WTC11 (cell line): ENCODE measurements around the gene SLC15A2. TPM values are rescaled to one million over a fixed set of nuclear protein-coding genes. Genes with fewer than 3 reads are reported as not detected.

ENCODE experiments used
- ATAC-seq: fragments of 200-7000 bp; cut with Tn5 transposase; 2 replicates; pipeline ENCODE4 v1.10.0; 2021; ENCODE audit warnings: mild to moderate bottlenecking, moderate library complexity
- CTCF ChIA-PET: fragments of 300-600 bp; sonication (Branson Sonifier 250); formaldehyde crosslinking; loops from one replicate; lab custom pipeline; 2021; ENCODE audit warnings: antibody characterized with exemption; lab: Charles Lee
- POLR2A ChIA-PET: fragments of 350-600 bp; sonication (Branson Sonifier 250); formaldehyde crosslinking; loops from one replicate; lab custom pipeline; 2021; ENCODE audit warnings: antibody characterized with exemption; lab: Charles Lee
- DNase-seq: peaks from one replicate; pipeline ENCODE4 v3.0.0; 2021; ENCODE audit warnings: low spot score
- H3K27ac Mint-ChIP-seq: 2 replicates; pipeline ENCODE4 v1.8.0; 2021; ENCODE audit warnings: mixed read lengths
- H3K27me3 Mint-ChIP-seq: 2 replicates; pipeline ENCODE4 v1.8.0; 2021; ENCODE audit warnings: low read depth, mild to moderate bottlenecking, moderate library complexity, mixed read lengths
- H3K36me3 Mint-ChIP-seq: 2 replicates; pipeline ENCODE4 v1.8.0; 2021; ENCODE audit warnings: mixed read lengths
- H3K4me1 Mint-ChIP-seq: 2 replicates; pipeline ENCODE4 v1.8.0; 2022; ENCODE audit warnings: mixed read lengths
- H3K4me3 Mint-ChIP-seq: 2 replicates; pipeline ENCODE4 v1.8.0; 2021; ENCODE audit warnings: mild to moderate bottlenecking, moderate library complexity, mixed read lengths
- H3K9me3 Mint-ChIP-seq: 2 replicates; pipeline ENCODE4 v1.8.0; 2021; ENCODE audit warnings: mixed read lengths
- AR ChIP-seq: fragments of 250-450 bp; sonication (Bioruptor Pico); IDR thresholded peaks from 2 replicates; pipeline ENCODE4 v1.9.0; 2021; ENCODE audit warnings: mild to moderate bottlenecking
- ESRRA ChIP-seq: sonication (generic); formaldehyde crosslinking; IDR thresholded peaks from 2 replicates; pipeline ENCODE4 v1.8.1; 2022; ENCODE audit warnings: mild to moderate bottlenecking, missing genetic modification reagents, borderline replicate concordance
- FOXJ3 ChIP-seq: sonication (generic); formaldehyde crosslinking; IDR thresholded peaks from 2 replicates; pipeline ENCODE4 v1.9.0; 2021; ENCODE audit warnings: missing genetic modification reagents, mild to moderate bottlenecking, borderline replicate concordance
- GABPB1 ChIP-seq: sonication (generic); formaldehyde crosslinking; IDR thresholded peaks from 2 replicates; pipeline ENCODE4 v1.8.1; 2023; ENCODE audit warnings: mild to moderate bottlenecking, missing genetic modification reagents
- GTF2I ChIP-seq: fragments of 250-450 bp; sonication (Bioruptor Pico); conservative IDR thresholded peaks from 2 replicates; pipeline ENCODE4 v1.4.0; 2021; ENCODE audit warnings: mild to moderate bottlenecking
- JUN ChIP-seq: sonication (generic); formaldehyde crosslinking; IDR thresholded peaks from 2 replicates; pipeline ENCODE4 v1.8.0; 2023; ENCODE audit warnings: mild to moderate bottlenecking, missing genetic modification reagents
- KAT7 ChIP-seq: sonication (generic); formaldehyde crosslinking; IDR thresholded peaks from 2 replicates; pipeline ENCODE4 v1.8.1; 2023; ENCODE audit warnings: missing genetic modification reagents, mild to moderate bottlenecking, borderline replicate concordance
- MXD4 ChIP-seq: fragments of 250-450 bp; sonication (Bioruptor Pico); IDR thresholded peaks from 2 replicates; pipeline ENCODE4 v1.8.0; 2021; ENCODE audit warnings: mild to moderate bottlenecking, moderate library complexity, borderline replicate concordance
- OVOL2 ChIP-seq: fragments of 250-450 bp; sonication (Bioruptor Pico); IDR thresholded peaks from 2 replicates; pipeline ENCODE4 v1.9.0; 2021; ENCODE audit warnings: mild to moderate bottlenecking, borderline replicate concordance
- RELA ChIP-seq: sonication (generic); formaldehyde crosslinking; IDR thresholded peaks from 2 replicates; pipeline ENCODE4 v1.8.1; 2022; ENCODE audit warnings: missing genetic modification reagents, mild to moderate bottlenecking, borderline replicate concordance
- SOX15 ChIP-seq: fragments of 250-450 bp; sonication (Bioruptor Pico); IDR thresholded peaks from 2 replicates; pipeline ENCODE4 v1.9.0; 2021; ENCODE audit warnings: mild to moderate bottlenecking
- STAT6 ChIP-seq: sonication (generic); formaldehyde crosslinking; conservative IDR thresholded peaks from 2 replicates; pipeline ENCODE4 v1.8.1; 2023; ENCODE audit warnings: mild to moderate bottlenecking, low read depth, missing genetic modification reagents, moderate library complexity
- TEAD1 ChIP-seq: sonication (generic); formaldehyde crosslinking; IDR thresholded peaks from 2 replicates; pipeline ENCODE4 v1.8.0; 2022; ENCODE audit warnings: mild to moderate bottlenecking, missing genetic modification reagents
- TP53 ChIP-seq: sonication (generic); formaldehyde crosslinking; IDR thresholded peaks from 2 replicates; pipeline ENCODE4 v1.8.1; 2023; ENCODE audit warnings: mild to moderate bottlenecking, missing genetic modification reagents
- ZNF317 ChIP-seq: sonication (generic); formaldehyde crosslinking; IDR thresholded peaks from 2 replicates; pipeline ENCODE4 v1.8.1; 2023; ENCODE audit warnings: low read depth, mild to moderate bottlenecking, moderate library complexity, missing genetic modification reagents, borderline replicate concordance
- ZNF416 ChIP-seq: fragments of 250-450 bp; sonication (Bioruptor Pico); IDR thresholded peaks from 2 replicates; pipeline ENCODE4 v1.9.0; 2021; ENCODE audit warnings: mild to moderate bottlenecking, inconsistent platforms
- ZNF671 ChIP-seq: fragments of 250-450 bp; sonication (Bioruptor Pico); IDR thresholded peaks from 2 replicates; pipeline ENCODE4 v1.8.0; 2021; ENCODE audit warnings: mild to moderate bottlenecking
- total RNA-seq: library from RNA; stranded (reverse); gene quantifications from 3 replicates; pipeline ENCODE4 v1.2.3, GENCODE V29; 2021
- TF ChIP-seq, protein P1 (sequence below): sonication (generic); formaldehyde crosslinking; IDR thresholded peaks from 2 replicates; pipeline ENCODE4 v1.8.1; 2022; ENCODE audit warnings: low read depth, missing genetic modification reagents, borderline replicate concordance
- TF ChIP-seq, protein P2 (sequence below): sonication (generic); formaldehyde crosslinking; IDR thresholded peaks from 2 replicates; pipeline ENCODE4 v1.8.1; 2023; ENCODE audit warnings: mild to moderate bottlenecking, moderate library complexity, missing genetic modification reagents
- TF ChIP-seq, protein P3 (sequence below): sonication (generic); formaldehyde crosslinking; conservative IDR thresholded peaks from 2 replicates; pipeline ENCODE4 v1.8.1; 2022; ENCODE audit warnings: mild to moderate bottlenecking, missing genetic modification reagents

SLC15A2 gene
- total RNA-seq, 1 experiment from 2014 or later, result 2.4 TPM

DNA sequence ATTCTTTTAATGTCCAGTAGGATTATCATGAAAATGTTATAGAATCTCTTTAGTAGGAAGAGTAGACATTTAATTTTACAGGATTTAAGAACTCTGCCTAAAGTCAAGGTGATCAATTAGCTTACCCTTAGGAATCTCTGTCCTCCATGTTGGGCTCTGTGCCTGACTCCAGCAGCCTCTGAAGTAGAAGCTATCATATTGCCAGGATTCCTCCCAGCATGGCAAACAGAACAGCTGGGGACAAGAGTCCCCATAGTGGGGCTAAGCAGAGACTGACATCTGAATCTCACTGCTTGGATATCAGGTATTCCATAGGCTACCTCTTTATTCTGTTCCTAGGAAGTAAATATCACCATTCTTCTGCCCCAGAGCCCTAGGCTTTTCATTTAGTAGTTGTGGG, 1.5 kb downstream of the SLC15A2 start:
- POLR2A ChIA-PET, result no interaction called here
- ATAC-seq, result no peak
- TF ChIP-seq MXD4 (CRISPR knock-in tag), result no peak

GRCh38 chr3:121896823-121897222, 2.6 kb downstream of the SLC15A2 start:
- Mint-ChIP-seq H3K27me3 (no peaks in the 10 kb centered on the region), H3K9me3 (no peaks in the 10 kb centered on the region), H3K27ac (no peak overlapping the region), H3K4me3 (no peak overlapping the region), H3K4me1 (peaks cover 45% of the 10 kb centered on the region), H3K36me3 (peaks cover 12% of the 10 kb centered on the region)
- POLR2A ChIA-PET, result no interaction called here
- CTCF ChIA-PET, result no interaction called here
- TF ChIP-seq OVOL2 (CRISPR knock-in tag), result no peak
- TF ChIP-seq STAT6 (CRISPR knock-in tag), result no peak
- TF ChIP-seq GABPB1 (CRISPR knock-in tag), result no peak
- TF ChIP-seq ZNF416 (CRISPR knock-in tag), result no peak
- no peak for TF ChIP-seq TEAD1 (CRISPR knock-in tag)
- TF ChIP-seq JUN (CRISPR knock-in tag), result no peak
- no peak for TF ChIP-seq SOX15
- no peak for TF ChIP-seq ZNF317 (CRISPR knock-in tag)
- TF ChIP-seq KAT7 (CRISPR knock-in tag), result no peak
- no peak for TF ChIP-seq FOXJ3 (CRISPR knock-in tag)
- TF ChIP-seq MXD4 (CRISPR knock-in tag), result no peak
- no peak for TF ChIP-seq GTF2I (CRISPR knock-in tag)
- no peak for TF ChIP-seq TP53 (CRISPR knock-in tag)
- TF ChIP-seq RELA (CRISPR knock-in tag), result no peak
- TF ChIP-seq ZNF671 (CRISPR knock-in tag), result no peak
- TF ChIP-seq, protein P1, sequence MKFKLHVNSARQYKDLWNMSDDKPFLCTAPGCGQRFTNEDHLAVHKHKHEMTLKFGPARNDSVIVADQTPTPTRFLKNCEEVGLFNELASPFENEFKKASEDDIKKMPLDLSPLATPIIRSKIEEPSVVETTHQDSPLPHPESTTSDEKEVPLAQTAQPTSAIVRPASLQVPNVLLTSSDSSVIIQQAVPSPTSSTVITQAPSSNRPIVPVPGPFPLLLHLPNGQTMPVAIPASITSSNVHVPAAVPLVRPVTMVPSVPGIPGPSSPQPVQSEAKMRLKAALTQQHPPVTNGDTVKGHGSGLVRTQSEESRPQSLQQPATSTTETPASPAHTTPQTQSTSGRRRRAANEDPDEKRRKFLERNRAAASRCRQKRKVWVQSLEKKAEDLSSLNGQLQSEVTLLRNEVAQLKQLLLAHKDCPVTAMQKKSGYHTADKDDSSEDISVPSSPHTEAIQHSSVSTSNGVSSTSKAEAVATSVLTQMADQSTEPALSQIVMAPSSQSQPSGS (CRISPR knock-in tag), result no peak
- TF ChIP-seq ESRRA (CRISPR knock-in tag), result no peak
- TF ChIP-seq, protein P2, sequence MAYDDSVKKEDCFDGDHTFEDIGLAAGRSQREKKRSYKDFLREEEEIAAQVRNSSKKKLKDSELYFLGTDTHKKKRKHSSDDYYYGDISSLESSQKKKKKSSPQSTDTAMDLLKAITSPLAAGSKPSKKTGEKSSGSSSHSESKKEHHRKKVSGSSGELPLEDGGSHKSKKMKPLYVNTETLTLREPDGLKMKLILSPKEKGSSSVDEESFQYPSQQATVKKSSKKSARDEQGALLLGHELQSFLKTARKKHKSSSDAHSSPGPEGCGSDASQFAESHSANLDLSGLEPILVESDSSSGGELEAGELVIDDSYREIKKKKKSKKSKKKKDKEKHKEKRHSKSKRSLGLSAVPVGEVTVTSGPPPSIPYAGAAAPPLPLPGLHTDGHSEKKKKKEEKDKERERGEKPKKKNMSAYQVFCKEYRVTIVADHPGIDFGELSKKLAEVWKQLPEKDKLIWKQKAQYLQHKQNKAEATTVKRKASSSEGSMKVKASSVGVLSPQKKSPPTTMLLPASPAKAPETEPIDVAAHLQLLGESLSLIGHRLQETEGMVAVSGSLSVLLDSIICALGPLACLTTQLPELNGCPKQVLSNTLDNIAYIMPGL, result no peak
- no peak for DNase-seq
- no peak for ATAC-seq

More for the DNA sequence above, 1.5 kb downstream of the SLC15A2 start:
- Mint-ChIP-seq H3K36me3 (peaks cover 12% of the 10 kb centered on the region), H3K9me3 (no peaks in the 10 kb centered on the region), H3K27me3 (no peaks in the 10 kb centered on the region), H3K4me3 (no peak overlapping the region), H3K4me1 (peaks cover 51% of the 10 kb centered on the region), H3K27ac (peak overlapping the region; percentile 60)
- no peak for DNase-seq
- CTCF ChIA-PET, result interaction anchor here (4.4 kb wide), 1 partner anchor 100 kb away, joined by 34 read pairs; no protein-coding TSS in a partner anchor

DNA sequence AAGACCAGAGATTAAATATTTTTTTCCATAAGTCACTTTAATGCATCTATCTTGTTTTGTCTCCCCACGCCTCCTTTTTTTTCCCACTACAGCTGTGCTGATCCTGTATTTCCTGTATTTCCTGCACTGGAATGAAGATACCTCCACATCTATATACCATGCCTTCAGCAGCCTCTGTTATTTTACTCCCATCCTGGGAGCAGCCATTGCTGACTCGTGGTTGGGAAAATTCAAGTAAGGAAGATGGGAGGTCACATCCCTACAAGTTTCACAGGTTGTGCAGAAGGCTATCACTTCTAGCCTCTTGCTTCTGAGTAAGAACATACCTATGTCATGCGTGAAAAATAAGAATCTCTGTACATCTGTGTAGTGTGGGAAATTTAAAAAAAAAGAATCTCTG, 3.1 kb downstream of the SLC15A2 start:
- Mint-ChIP-seq H3K9me3 (no peaks in the 10 kb centered on the region), H3K36me3 (peaks cover 12% of the 10 kb centered on the region), H3K27ac (no peak overlapping the region), H3K27me3 (no peaks in the 10 kb centered on the region), H3K4me1 (peaks cover 40% of the 10 kb centered on the region), H3K4me3 (no peak overlapping the region)
- ChIA-PET CTCF (no interaction called here), POLR2A (no interaction called here)
- ATAC-seq (no peak), DNase-seq (no peak)
- TF ChIP-seq, protein P3, sequence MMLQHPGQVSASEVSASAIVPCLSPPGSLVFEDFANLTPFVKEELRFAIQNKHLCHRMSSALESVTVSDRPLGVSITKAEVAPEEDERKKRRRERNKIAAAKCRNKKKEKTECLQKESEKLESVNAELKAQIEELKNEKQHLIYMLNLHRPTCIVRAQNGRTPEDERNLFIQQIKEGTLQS (CRISPR knock-in tag), result no peak
- TF ChIP-seq AR (CRISPR knock-in tag) (no peak), MXD4 (CRISPR knock-in tag) (no peak)
- TF ChIP-seq, protein P2, result no peak
